ENCODE measurements around the gene SLC4A9.
"Not testable (repeated sequence)": the region's sequence is repeated elsewhere in the genome, so short reads cannot be mapped to it uniquely, and the experiment has no call there.

Gene SLC4A9

DNA sequence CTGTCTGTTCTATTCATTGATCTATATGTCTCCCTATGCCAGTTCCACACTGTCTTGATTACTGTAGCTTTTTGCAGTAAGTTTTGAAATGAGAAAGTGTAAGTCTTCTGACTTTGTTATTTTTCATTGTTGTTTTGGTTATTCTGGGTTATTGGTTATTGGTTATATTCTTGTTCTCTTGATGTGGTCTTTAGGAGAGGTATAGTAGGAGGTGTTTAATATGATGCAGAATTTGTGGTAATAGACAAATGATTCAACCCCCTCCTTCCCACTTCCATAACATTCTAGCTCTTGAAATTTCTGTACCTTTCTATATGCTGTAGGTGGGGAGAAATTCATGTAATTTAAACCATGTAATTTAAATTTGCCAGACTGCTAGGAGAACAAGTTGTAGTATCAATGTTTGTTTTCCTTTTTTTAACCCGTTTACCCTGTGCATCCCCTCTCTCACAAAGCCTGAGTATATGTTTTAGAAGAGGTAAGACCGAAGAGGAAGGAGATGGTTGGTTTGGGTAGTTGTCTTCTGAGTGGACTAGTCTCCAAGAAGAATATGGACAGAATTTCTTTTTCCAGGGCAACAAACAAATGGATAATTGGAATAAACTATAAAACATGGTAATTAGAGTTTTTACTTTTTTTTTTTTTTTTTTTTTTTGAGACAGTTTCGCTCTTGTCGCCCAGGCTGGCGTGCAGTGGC lies 60.8 kb downstream of the SLC4A9 start:
- Histone ChIP-seq H3K27ac (ENCODE audit: low read depth, low read length) (no peak overlapping the region), H3K4me3 (ENCODE audit: low read depth, low read length) (no peak overlapping the region), H3K27me3 (ENCODE audit: insufficient read depth, low read length) (no peaks in the 10 kb centered on the region), H3K4me1 (ENCODE audit: control insufficient read depth, insufficient read depth, low read length, unreplicated experiment) (peaks cover 6% of the 10 kb centered on the region), H3K79me2 (ENCODE audit: control insufficient read depth, insufficient read depth, low read length, unreplicated experiment) (peaks cover 76% of the 10 kb centered on the region), H2AFZ (ENCODE audit: low read length, unreplicated experiment) (no peak overlapping the region), H3K36me3 (ENCODE audit: insufficient read depth, low read length) (no peaks in the 10 kb centered on the region)

DNA sequence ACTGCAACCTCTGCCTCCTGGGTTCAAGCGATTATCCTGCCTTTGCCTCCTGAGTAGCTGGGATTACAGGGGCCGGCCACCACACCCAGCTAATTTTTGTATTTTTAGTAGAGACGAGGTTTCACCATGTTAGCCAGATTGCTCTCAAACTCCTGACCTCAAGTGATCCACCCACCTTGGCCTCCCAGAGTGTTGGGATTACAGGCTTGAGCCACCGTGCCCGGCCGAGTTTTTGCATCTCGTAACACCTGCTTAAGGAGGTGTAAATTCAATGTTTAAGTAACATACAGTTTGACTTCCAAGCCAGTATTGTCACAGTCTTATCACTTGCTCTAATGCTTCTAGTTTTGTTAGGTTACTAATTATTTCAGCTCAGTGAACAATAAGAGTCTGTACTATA lies 61.4 kb downstream of the SLC4A9 start:
- H3K79me2 ChIP-seq (ENCODE audit: control insufficient read depth, insufficient read depth, low read length, unreplicated experiment): peaks cover 76% of the 10 kb centered on the region
- not testable (repeated sequence) for H3K4me1 ChIP-seq (ENCODE audit: control insufficient read depth, insufficient read depth, low read length, unreplicated experiment); H3K27ac ChIP-seq (ENCODE audit: low read depth, low read length); H3K4me3 ChIP-seq (ENCODE audit: low read depth, low read length); H3K27me3 ChIP-seq (ENCODE audit: insufficient read depth, low read length); H2AFZ ChIP-seq (ENCODE audit: low read length, unreplicated experiment); H3K36me3 ChIP-seq (ENCODE audit: insufficient read depth, low read length)

DNA sequence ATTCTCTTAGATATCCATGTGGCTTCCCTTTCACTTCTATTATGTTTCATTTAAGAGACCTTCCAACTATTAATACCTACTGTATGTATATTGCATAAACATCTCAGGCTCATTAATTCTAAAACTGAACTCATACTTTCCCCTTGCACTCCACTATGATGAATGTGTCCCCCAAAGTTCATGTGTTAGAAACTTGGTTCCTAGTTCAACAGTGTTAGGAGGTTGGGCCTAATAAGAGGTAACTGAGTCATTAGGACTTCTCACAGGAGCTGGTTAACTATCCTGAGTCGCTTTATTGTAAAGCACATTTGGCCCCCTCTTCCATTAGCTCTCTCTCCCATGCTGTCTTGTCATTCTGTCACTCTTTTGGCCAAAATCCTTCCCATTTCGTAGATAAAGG lies 63.6 kb downstream of the SLC4A9 start:
- H3K36me3 ChIP-seq (ENCODE audit: insufficient read depth, low read length): no peaks in the 10 kb centered on the region
- no peaks in the 10 kb centered on the region for H3K27me3 ChIP-seq (ENCODE audit: insufficient read depth, low read length)
- H3K27ac ChIP-seq (ENCODE audit: low read depth, low read length): no peak overlapping the region
- H2AFZ ChIP-seq (ENCODE audit: low read length, unreplicated experiment): no peak overlapping the region
- H3K4me1 ChIP-seq (ENCODE audit: control insufficient read depth, insufficient read depth, low read length, unreplicated experiment): peaks cover 6% of the 10 kb centered on the region
- H3K79me2 ChIP-seq (ENCODE audit: control insufficient read depth, insufficient read depth, low read length, unreplicated experiment): peaks cover 64% of the 10 kb centered on the region
- no peak overlapping the region for H3K4me3 ChIP-seq (ENCODE audit: low read depth, low read length)

DNA sequence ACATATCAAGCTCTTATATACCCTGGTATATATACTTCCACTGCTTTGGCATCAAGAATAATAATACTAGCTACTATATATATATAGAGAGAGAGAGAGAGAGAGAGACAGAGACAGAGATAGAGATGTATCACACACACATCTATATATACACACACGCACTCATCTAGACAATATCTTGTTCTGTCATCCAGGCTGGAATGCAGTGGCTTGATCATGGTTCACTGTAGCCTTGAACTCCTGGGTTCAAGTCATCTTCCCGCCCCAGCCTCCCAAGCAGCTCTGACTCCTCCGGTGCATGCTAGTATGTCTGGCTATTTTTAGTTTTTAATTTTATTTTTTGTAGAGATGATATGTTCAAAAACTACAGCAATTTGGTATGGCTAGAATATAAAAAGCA lies 64.1 kb downstream of the SLC4A9 start:
- H3K79me2 ChIP-seq (ENCODE audit: control insufficient read depth, insufficient read depth, low read length, unreplicated experiment): peaks cover 61% of the 10 kb centered on the region
- H3K36me3 ChIP-seq (ENCODE audit: insufficient read depth, low read length): no peaks in the 10 kb centered on the region
- no peak overlapping the region for H3K27ac ChIP-seq (ENCODE audit: low read depth, low read length)

More for the DNA sequence above, 64.1 kb downstream of the SLC4A9 start:
- no peak overlapping the region for H3K4me3 ChIP-seq (ENCODE audit: low read depth, low read length)
- no peak overlapping the region for H2AFZ ChIP-seq (ENCODE audit: low read length, unreplicated experiment)
- no peaks in the 10 kb centered on the region for H3K27me3 ChIP-seq (ENCODE audit: insufficient read depth, low read length)
- peaks cover 6% of the 10 kb centered on the region for H3K4me1 ChIP-seq (ENCODE audit: control insufficient read depth, insufficient read depth, low read length, unreplicated experiment)

Data from ACC112 (cell line).